ENCODE measurements around the gene LCP2. TPM values are rescaled to one million over a fixed set of nuclear protein-coding genes. Genes with fewer than 3 reads are reported as not detected.

LCP2 gene
- total and polyA plus RNA-seq, 2 of the 8 experiments (the other 6 are each of a cell fraction or from before 2014, with no cell fraction given) = 0.26 to 0.33 TPM

Other genes starting within 250 kb of the LCP2 start
- not detected in 2 replicates for gene FOXI1, start 191.9 kb downstream of the LCP2 start, total RNA-seq (2021; fragmentation: NEBNext Ultra II Directional; extraction: Animal tissue kit (Norgen Biotek cat#: 25700))
- not detected in 2 replicates for gene FOXI1, start 191.9 kb downstream of the LCP2 start, polyA plus RNA-seq (2011; rRNA removed)
- 1.4 and 1.6 TPM in 2 replicates for gene C5orf58, start 64.8 kb downstream of the LCP2 start, total RNA-seq (2021; fragmentation: NEBNext Ultra II Directional; extraction: Animal tissue kit (Norgen Biotek cat#: 25700))
- gene C5orf58, start 64.8 kb downstream of the LCP2 start, polyA plus RNA-seq (2011; rRNA removed) = 0.17 and 0.24 TPM in 2 replicates
- 0.10 and 0.19 TPM in 2 replicates for gene KCNMB1, start 91.6 kb upstream of the LCP2 start, total RNA-seq (2021; fragmentation: NEBNext Ultra II Directional; extraction: Animal tissue kit (Norgen Biotek cat#: 25700))
- gene KCNMB1, start 91.6 kb upstream of the LCP2 start, polyA plus RNA-seq (2011; rRNA removed) = 0.08 TPM in 2 replicates
- gene KCNIP1, start 206.2 kb upstream of the LCP2 start, total RNA-seq (2021; fragmentation: NEBNext Ultra II Directional; extraction: Animal tissue kit (Norgen Biotek cat#: 25700)) = 0.52 TPM in 2 replicates
- 0.36 and 0.83 TPM in 2 replicates for gene KCNIP1, start 206.2 kb upstream of the LCP2 start, polyA plus RNA-seq (2011; rRNA removed)

All from H1 (cell line).